Measurements from ENCODE around the gene IGF2R. TPM values are rescaled to one million over a fixed set of nuclear protein-coding genes. Genes with fewer than 3 reads are reported as not detected.

Gene IGF2R
- total RNA-seq, 2 experiments from 2014 or later: 19.3 to 37.6 TPM

- peaks cover 60% of the 10 kb centered on the region for H3K36me3 ChIP-seq (ENCODE audit: insufficient read depth, low read length)
Measured at GRCh38 chr6:160077024-160077423, 108.1 kb downstream of the IGF2R start.

GRCh38 chr6:160077526-160077925, 108.6 kb downstream of the IGF2R start:
- ChIA-PET POLR2A (no interaction called here), CTCF (ENCODE audit: unreplicated experiment) (no interaction called here)
- Histone ChIP-seq H4K20me1 (ENCODE audit: insufficient read depth, low read length) (no peaks in the 10 kb centered on the region), H3K9me2 (ENCODE audit: insufficient read depth, low read length) (no peaks in the 10 kb centered on the region), H2AFZ (ENCODE audit: low read length) (no peak overlapping the region), H3K4me3 (ENCODE audit: low read depth, low read length, poor library complexity, severe bottlenecking) (no peak overlapping the region), H3K4me2 (ENCODE audit: low read length) (no peak overlapping the region), H3K9me3 (ENCODE audit: low read length) (no peaks in the 10 kb centered on the region), H3K79me2 (ENCODE audit: insufficient read depth, low read depth, low read length) (no peaks in the 10 kb centered on the region), H3K36me3 (ENCODE audit: insufficient read depth, low read length) (peaks cover 57% of the 10 kb centered on the region), H3K4me1 (ENCODE audit: insufficient read depth, low read length, poor library complexity, severe bottlenecking) (no peaks in the 10 kb centered on the region), H3K27ac (ENCODE audit: low read depth, low read length, poor library complexity, severe bottlenecking) (no peak overlapping the region)
- TF ChIP-seq EZH2phosphoT487 (IDR thresholded peaks at IDR 0.05; ENCODE audit: borderline replicate concordance, low read depth, low read length): no peak
- no peak for TF ChIP-seq CTCF (conservative IDR thresholded peaks at IDR 0.05; ENCODE audit: low read length)
- DNase-seq (ENCODE audit: low spot score): no peak
- intact Hi-C loops (cut with micrococcal nuclease; ENCODE audit: unreplicated experiment): no loop called here
- BruUV-seq (replicated peaks): no TSS peak

More at GRCh38 chr6:160077024-160077423, 108.1 kb downstream of the IGF2R start:
- Histone ChIP-seq H3K79me2 (ENCODE audit: insufficient read depth, low read depth, low read length) (no peaks in the 10 kb centered on the region), H4K20me1 (ENCODE audit: insufficient read depth, low read length) (no peaks in the 10 kb centered on the region), H3K4me2 (ENCODE audit: low read length) (no peak overlapping the region), H2AFZ (ENCODE audit: low read length) (no peak overlapping the region), H3K27ac (ENCODE audit: low read depth, low read length, poor library complexity, severe bottlenecking) (no peak overlapping the region), H3K4me3 (ENCODE audit: low read depth, low read length, poor library complexity, severe bottlenecking) (no peak overlapping the region), H3K9me2 (ENCODE audit: insufficient read depth, low read length) (no peaks in the 10 kb centered on the region), H3K9me3 (ENCODE audit: low read length) (no peaks in the 10 kb centered on the region), H3K4me1 (ENCODE audit: insufficient read depth, low read length, poor library complexity, severe bottlenecking) (no peaks in the 10 kb centered on the region)
- TF ChIP-seq CTCF (conservative IDR thresholded peaks at IDR 0.05; ENCODE audit: low read length) (no peak), EZH2phosphoT487 (IDR thresholded peaks at IDR 0.05; ENCODE audit: borderline replicate concordance, low read depth, low read length) (no peak)
- ChIA-PET POLR2A (no interaction called here), CTCF (ENCODE audit: unreplicated experiment) (no interaction called here)
- intact Hi-C loops (cut with micrococcal nuclease; ENCODE audit: unreplicated experiment): no loop called here
- BruUV-seq (replicated peaks): no TSS peak
- DNase-seq (ENCODE audit: low spot score): no peak

GRCh38 chr6:160078883-160079685, 110.2 kb downstream of the IGF2R start:
- Histone ChIP-seq H3K27ac (ENCODE audit: low read depth, low read length, poor library complexity, severe bottlenecking) (no peak overlapping the region), H3K4me2 (ENCODE audit: low read length) (no peak overlapping the region), H2AFZ (ENCODE audit: low read length) (no peak overlapping the region), H3K79me2 (ENCODE audit: insufficient read depth, low read depth, low read length) (no peaks in the 10 kb centered on the region), H3K4me1 (ENCODE audit: insufficient read depth, low read length, poor library complexity, severe bottlenecking) (no peaks in the 10 kb centered on the region), H3K4me3 (ENCODE audit: low read depth, low read length, poor library complexity, severe bottlenecking) (no peak overlapping the region), H3K9me2 (ENCODE audit: insufficient read depth, low read length) (no peaks in the 10 kb centered on the region), H4K20me1 (ENCODE audit: insufficient read depth, low read length) (no peaks in the 10 kb centered on the region), H3K36me3 (ENCODE audit: insufficient read depth, low read length) (peaks cover 50% of the 10 kb centered on the region), H3K9me3 (ENCODE audit: low read length) (no peaks in the 10 kb centered on the region)
- DNase-seq (ENCODE audit: low spot score): no peak
- BruUV-seq (replicated peaks): no TSS peak
- CTCF ChIA-PET (ENCODE audit: unreplicated experiment): no interaction called here
- TF ChIP-seq EZH2phosphoT487 (IDR thresholded peaks at IDR 0.05; ENCODE audit: borderline replicate concordance, low read depth, low read length): no peak
- no peak for TF ChIP-seq CTCF (conservative IDR thresholded peaks at IDR 0.05; ENCODE audit: low read length)
- POLR2A ChIA-PET: no interaction called here
- intact Hi-C loops (cut with micrococcal nuclease; ENCODE audit: unreplicated experiment): no loop called here
